HG02840 (cell line): ENCODE results near the gene MGAT5B.
"Not testable (repeated sequence)": the region's sequence is repeated elsewhere in the genome, so short reads cannot be mapped to it uniquely, and the experiment has no call there.

Source experiments
- ATAC-seq: cut with Tn5 transposase; IDR thresholded peaks from one replicate; pipeline ENCODE4 v1.9.1; 2021; ENCODE audit warnings: mild to moderate bottlenecking, moderate library complexity, moderate number of reproducible peaks; ENCODE audit not compliant: unreplicated experiment, low FRiP score

The MGAT5B gene, protein sequence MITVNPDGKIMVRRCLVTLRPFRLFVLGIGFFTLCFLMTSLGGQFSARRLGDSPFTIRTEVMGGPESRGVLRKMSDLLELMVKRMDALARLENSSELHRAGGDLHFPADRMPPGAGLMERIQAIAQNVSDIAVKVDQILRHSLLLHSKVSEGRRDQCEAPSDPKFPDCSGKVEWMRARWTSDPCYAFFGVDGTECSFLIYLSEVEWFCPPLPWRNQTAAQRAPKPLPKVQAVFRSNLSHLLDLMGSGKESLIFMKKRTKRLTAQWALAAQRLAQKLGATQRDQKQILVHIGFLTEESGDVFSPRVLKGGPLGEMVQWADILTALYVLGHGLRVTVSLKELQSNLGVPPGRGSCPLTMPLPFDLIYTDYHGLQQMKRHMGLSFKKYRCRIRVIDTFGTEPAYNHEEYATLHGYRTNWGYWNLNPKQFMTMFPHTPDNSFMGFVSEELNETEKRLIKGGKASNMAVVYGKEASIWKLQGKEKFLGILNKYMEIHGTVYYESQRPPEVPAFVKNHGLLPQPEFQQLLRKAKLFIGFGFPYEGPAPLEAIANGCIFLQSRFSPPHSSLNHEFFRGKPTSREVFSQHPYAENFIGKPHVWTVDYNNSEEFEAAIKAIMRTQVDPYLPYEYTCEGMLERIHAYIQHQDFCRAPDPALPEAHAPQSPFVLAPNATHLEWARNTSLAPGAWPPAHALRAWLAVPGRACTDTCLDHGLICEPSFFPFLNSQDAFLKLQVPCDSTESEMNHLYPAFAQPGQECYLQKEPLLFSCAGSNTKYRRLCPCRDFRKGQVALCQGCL

DNA sequence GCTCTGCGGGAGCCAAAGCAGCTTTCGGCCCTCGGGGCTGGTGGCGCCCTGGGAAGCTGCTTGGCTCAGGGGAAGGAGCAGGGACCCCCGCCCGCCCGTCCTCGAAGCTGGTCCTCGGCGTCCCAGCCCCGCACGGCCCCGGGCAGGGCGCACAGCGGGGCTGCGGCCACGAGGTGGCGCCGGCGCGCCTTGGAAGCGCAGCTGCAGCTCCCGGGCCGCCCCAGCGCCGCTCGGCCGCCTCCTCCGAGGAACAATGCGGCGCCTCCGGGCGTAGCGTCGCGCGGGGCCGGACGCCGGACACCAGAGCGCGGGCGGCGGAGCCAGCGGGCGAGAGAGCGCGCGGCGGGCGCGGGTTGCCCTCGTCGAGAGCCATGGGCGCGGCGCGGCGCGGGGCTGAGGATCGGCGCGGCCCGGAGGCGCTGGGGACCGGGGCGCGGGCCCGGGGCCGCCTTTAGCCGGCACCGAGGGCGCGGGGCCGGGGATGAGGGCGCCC lies at the start of gene MGAT5B:
TSS of gene MGAT5B (plus strand) at position 229 of the 493 bp plus-strand sequence. CDS start 626 bp downstream, outside the sequence.
- ATAC-seq, result no peak

DNA sequence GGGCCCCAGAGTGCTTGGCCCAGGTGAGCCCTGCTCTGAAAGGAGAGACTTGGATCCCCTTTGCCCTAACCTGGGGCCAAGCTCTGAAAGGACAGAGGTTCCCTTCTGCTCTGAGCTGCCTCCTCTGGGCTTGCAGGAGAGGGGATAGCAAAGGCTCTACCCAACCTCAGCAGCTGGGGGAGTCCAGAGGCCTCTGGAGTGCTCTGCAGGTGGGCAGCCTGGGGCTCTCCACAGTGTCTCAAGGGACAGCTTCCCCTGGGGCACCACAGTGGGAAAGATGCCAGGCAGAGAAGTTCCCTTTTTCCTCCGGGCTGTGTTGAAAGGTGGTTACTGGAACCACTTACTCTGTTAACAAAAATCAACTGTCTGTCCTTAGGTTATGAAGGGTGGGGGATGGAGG lies 48.2 kb upstream of the MGAT5B start:
- no peak for ATAC-seq

DNA sequence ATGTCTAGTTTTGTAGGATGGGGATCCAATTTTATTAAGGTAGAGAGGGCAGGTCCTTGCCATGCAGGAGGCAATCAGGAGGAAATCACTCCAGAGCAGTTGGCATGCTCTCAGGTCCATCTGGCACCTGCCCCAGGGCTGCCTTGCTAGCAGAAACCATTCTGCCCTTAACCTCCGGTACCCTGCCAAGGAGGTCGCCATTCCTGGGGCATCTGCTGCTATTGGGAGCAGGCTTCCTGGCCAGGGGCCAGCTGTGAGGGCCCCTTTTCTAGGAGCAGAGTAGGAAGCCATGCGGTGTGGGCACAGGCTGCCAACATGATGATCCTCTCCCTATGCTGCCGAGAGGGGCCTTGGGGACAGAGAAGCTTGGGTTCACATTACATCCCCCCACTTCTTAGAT lies 47.6 kb upstream of the MGAT5B start:
- no peak for ATAC-seq

DNA sequence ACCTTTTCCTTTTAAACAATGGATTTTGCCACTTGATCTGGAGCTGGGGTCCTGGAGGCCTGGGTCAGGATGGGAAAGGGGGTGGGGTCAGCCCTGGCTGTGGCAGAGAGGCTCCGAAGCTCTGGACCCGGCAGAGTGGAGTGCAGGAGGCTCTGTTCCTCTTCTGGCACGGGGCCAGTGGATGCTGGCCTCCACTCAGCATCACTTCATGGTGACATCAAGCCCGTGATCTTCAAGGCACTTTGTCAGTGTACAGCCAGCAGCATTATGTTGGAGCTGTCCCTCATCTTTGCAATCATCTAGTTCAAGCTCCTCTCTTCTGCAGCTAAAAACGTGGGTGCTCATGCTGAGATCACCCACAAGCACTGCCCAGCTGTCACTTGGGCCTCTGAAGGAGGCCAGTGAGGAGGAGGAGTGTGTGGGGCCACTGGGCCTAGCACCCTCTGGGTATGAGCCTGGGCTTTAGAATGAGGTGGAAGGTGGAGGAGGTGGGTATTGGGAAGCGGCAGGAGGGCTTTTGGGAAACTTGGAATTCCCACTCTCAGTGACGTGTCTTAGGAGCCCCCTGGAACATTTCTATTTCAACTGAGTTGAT lies 45.9 kb upstream of the MGAT5B start:
- no peak for ATAC-seq

DNA sequence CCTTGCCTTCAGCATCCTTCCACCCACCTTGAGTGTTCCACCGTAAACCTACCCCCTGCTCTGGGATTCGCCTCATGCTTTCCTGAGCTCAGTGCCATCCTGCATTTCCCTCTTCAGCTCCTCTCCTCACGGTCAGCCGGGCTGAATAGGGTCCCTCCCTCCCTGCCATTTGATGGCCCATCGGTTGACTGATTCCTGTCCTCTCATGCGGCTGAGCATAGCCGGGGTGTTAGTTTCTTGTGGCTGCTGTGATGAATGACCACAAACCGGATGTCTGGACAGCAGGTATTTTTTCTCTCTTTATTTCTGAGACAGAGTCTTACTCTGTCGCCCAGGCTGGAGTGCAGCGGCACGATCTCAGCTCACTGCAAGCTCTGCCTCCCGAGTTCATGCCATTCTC lies 44.1 kb upstream of the MGAT5B start:
- no peak for ATAC-seq

DNA sequence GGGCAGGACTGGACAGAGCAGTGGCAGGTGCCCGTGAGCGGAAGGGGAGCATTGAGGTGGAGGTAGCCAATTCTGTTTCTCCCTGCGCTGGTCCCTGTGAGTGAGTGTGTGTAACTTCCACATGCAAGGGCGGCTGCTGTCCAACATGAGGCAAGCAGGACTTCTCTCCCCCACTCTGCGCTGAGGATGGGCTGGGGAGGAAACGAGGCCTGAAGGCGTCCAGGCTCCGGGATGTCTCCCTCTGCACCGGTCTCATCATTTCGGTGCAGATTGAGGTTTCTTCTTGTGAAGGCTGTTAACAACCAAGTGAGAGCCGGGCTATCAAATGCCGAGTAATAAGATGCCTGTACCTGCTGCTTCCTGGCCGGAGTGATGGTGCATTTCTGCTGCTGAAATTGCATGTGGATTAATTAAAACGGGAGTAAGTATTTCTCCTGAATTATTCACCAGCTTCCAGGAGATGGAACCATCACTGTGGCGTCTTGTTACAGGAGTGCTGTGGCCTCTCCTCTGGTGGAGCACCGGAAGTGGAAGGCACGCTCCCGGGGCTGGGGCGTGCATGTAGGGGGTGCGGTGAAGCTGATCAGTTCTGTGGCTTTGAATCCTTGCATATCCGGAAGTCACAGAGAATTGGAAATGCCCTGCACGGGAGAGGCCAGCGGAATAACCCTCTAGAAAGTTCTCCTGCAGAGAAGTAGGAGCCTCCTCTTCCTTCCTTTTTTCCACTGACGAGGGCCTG lies 41.7 kb upstream of the MGAT5B start:
- no peak for ATAC-seq

DNA sequence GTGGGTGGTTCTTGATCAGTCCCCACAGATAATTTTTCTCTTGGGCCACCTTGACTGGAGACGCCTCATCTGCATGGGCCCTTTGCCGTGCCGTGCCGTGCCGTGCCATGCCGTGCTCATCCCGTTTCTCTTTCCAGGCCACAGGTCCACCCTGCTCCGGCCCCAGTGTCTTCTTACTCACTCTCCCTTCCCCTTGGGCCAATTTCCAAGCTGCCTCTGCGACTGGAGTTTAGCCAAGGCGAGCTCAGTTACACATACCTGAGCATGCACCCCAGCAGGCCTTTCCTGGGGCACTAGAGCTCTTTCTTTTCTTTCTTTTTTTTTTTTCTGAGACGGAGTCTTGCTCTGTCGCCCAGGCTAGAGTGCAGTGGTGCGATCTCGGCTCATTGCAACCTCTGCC lies 40.5 kb upstream of the MGAT5B start:
- ATAC-seq, result no peak

DNA sequence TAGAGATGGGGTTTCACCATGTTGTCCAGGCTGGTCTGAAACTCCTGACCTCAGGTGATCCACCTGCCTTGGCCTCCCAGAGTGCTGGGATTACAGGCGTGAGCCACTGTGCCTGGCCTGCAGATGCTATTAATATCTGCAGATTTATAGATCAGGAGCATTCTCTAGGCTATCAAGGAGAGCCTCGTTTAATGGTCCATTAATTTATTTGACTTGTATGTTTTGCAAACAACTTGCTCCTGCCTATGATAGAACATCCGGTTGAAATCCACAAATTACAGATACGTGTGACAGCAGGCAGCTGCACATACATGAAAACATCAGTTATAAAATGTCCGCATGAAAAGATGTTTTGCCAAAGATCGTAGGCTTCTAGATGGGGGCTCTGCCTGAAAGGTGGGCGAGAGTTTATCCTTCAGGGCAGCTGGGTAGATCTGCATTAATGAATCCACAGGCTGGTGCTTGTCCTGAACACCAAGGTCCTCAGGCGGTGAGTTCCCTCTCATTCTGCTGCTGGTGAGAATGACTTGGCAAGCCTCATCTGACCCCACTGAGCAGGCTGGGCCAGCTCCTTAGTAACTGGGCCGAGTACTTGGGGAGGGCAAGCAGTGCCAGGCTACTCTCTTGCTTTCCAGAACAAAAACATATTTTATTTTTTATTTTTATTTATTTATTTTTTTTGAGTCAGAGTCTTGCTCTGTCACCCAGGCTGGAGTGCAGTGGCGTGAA lies 37.1 kb upstream of the MGAT5B start:
- ATAC-seq, result no peak

DNA sequence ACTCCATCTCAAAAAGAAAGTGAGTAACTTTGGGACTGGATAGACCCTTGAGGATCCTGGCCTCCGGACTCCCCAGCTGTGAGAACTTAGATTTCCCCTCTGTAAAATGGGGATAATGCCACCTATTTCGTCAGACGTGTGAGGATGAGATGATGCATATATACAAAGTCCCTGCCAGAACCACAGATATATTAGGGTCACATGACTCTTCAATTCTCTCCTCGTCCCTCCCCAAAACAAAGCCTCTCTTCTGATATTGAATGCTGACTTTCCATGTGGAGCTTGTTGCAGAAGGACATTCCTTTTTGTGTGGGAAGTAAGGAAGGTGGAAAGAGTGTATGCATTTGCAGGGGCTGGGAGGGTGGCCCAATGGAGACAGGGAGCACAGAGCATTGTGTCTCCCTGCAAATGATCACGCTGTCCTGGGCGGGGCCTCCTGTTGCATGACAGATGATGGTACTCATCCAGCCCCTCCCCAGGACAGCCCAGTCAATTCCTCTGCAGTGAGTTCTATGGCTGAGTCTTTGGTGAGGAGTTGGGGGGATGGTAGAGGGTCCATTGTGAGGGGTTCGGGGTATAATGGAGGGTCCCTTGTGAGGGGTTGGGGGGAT lies 35.1 kb upstream of the MGAT5B start:
- no peak for ATAC-seq

DNA sequence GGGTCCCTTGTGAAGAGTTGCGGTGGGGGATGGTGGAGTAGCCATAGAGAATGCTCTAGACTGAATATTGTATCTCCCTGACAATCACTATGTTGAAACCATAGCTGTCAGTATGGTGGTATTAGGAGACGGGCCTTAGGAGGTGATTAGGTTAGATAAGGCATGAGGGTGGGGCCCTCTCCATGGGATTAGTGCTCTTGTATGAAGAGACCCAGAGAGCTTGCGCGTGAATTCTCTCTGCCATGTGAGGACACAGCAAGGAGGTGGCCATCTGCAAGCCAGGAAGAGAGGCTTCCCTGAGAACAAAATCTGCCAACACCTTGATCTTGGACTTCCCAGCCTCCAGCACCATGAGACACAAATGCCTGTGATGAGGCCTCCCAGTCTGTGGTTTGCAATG lies 34.5 kb upstream of the MGAT5B start:
- ATAC-seq, result no peak

DNA sequence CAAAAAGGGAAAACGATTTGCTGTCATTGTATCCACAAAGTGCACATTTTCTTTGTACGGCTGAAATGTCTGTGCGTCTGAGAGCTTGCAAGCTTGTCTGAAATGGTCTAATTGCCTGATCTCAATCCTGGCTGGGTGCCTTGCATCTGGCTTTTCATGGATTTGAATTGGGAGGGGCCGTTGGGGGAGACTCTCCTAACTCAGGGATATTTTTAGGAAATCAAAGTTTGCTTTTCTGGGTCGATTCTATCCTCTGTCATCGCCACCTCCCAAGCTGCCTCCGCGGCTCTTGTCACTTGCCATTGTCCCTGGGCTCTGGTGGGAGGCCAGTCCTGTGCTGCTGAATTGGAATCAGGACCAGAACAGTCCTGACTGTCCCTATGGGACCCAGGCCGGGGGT lies 33.3 kb upstream of the MGAT5B start:
- ATAC-seq, result no peak

DNA sequence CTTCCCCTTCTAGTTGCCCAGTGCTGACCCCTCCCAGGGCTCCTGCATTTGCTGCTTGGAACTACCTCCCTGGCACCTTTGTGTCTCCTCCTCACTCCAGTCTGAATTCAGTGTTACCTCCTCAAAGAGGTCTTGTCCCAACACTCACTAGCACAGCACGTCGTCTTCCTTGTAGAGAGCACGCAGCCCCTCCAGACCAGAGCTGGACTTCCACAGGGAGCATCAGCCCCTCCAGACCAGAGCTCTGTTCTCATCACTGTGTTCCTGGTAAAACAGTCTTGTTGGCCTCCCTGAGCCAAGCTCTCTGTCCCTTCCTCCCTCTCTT lies 27.8 kb upstream of the MGAT5B start:
- no peak for ATAC-seq

DNA sequence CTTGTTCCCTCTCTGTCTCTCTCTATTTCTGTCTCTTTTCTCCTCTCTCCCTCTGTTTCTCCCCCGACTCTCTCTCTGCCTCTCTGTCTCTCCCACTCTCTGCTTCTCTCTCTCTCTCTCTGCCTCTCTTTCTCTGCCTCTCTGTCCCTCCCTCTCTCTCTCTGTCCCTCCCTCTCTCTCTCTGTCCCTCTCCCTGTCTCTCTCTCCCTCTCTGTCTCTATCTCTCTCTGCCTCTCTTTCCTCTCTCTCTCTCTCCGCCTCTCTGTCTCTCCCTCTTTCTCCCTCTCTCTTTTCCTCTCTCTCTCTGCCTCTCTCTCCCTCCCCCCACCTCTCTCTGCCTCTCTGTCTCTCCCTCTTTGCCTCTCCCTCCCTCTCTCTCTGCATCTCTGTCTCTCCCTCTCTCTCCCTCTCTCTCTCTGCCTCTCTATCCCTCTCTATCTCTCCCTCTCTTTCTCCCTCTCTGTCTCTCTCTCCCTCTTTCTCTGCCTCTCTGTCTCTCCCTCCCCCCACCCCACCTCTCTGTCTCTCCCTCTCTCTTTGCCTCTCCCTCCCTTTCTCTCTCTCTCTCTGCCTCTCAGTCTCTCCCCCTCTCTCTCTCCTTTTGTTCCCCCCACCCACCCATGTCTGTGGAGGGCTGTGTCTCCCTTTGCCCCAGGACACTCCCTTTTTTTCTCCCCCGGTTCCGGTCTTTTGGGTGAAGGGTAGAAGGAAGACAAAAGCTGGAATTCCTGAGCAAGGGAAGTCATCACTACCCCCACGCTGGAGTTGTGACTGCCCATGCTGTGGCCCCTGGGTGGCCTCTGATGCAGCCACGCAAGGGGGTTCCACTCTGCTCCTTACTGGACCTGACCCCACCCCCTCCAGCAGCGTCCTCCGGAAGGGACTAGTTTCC lies 27.1 kb upstream of the MGAT5B start:
- no peak for ATAC-seq

DNA sequence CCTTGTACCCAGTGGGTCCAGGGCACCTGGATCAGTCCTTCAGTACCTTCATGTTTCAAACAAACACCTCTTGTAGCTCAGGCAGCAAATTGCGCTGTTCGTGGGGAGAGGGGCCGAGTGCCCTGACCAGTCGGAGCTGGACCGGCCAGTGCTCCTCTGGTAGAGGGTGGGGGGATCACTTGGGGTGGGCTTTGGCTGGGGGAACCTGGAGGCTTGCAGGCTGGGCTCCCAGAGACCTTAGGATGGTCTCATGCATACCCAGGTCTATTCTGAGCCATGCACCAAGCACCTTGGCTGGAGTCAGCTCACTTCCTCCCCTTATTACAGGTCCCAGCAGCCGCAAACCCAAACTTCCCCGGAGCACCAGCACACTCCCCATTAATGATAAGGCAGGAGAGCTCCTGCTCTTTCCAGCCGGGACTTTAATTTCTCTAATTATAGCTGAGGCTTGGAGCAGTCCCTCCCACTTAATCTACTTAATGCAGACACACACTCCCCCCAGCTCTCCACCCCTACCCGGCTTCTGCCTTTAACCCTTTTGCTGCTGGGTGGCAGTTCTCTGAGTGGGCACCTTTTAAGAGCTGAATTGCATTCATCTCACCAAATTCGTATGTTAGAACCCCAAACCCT lies 26.3 kb upstream of the MGAT5B start:
- ATAC-seq, result no peak

DNA sequence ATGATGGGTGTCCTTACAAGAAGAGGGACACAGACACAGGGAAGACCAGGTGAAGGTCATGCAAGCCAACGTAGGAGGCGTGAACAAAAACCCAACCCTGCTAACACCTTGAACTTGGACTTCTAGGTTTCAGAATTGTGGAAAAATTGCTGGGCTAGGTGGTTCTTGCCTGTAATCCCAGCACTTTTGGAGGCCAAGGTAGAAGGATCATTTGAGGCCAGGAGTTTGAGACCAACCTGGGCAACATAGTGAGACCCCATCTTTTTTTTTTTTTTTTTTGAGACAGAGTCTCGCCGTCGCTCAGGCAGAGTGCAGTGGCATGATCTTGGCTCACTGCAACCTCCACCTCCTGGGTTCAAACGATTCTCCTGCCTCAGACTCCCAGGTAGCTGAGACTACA lies 25.1 kb upstream of the MGAT5B start:
- not testable (repeated sequence) for ATAC-seq

DNA sequence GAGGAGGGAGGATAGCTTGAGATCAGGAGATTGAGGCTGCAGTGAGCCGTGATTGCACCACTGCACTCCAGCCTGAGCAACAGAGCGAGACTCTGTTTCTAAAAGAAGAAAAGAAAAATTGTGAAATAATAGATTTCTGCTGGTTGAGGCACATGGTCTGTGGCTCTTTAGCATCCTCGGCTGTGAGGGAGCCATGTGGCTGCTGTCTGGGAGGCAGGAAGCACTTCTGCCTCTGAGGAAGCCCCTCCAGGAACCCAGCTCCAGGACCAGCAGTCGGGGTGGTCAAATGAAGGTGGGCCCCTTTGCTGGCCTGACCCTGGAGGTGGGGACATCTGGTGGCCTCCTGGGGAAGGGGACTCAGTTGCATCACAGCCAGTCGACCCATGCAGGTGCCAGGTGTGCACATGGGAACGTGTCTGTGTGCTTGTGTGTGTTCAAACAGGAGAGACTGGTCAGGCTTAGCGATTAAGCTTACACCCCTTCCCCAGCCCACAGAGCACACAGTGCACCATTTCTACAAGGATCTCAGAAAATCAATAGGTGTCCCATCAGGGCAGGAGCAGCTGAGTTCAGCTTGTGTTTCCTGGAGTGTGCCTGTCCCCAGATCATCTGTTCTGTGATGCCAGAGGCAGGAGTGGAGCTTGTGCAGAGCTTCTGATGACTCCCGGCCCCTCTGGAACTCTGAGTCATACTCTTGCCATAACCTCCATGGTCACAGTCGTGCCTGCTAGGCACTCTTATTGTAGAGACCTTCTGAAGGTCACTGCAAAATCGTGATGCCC lies 24.3 kb upstream of the MGAT5B start:
- ATAC-seq, result no peak

DNA sequence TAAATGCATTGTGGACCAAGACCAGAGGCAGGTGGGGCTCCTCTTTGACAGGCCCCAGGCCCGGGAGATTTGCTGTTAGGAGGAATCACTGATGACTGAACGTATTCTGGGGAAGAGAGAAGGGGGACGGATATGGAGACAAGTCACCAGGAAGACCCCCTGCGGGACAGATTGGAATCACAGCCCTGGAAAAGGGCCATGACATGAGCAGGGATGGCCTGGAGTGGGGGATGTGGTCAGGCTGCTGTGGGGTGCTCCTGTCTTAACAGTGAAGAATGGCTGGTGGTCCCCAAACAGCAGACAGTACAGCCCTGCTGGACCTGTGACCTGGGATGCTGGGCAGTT lies 23.7 kb upstream of the MGAT5B start:
- ATAC-seq, result no peak

DNA sequence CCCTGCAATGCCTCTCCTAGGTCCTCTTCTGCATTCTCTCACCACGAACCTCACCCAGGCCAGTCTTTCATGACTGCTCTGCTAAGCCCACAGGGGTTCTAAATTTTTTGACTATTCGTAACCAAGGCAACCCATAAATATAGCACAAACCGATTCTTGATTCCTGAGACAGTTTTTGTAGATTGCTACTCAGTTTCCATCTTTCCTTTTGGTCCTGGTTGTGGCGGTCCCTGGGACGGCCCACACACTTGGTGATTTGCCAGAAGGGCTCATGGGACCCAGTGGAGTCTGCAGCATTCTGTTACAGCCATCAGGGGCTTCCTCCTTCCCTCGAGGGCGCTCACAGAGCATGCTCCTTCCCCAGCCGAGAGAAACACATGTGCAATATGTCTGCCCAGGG lies 23.4 kb upstream of the MGAT5B start:
- no peak for ATAC-seq
